HG03378 (cell line): Measurements from ENCODE around the gene PASD1.

Source experiments
- ATAC-seq: cut with Tn5 transposase; IDR thresholded peaks from one replicate; pipeline ENCODE4 v1.9.1; 2021; ENCODE audit warnings: mild to moderate bottlenecking, moderate library complexity; ENCODE audit not compliant: unreplicated experiment

PASD1 gene

GRCh38 chrX:151701071-151701470 is 137.6 kb downstream of the PASD1 start:
- ATAC-seq: no peak

- no peak for ATAC-seq
These were observed 138.1 kb downstream of the PASD1 start for GRCh38 chrX:151701531-151701930.

- ATAC-seq: no peak
These were observed 138.7 kb downstream of the PASD1 start for GRCh38 chrX:151702026-151702714.

- no peak for ATAC-seq
These were observed 139.4 kb downstream of the PASD1 start for GRCh38 chrX:151702741-151703340.

GRCh38 chrX:151703487-151703886 is 140.0 kb downstream of the PASD1 start:
- no peak for ATAC-seq

GRCh38 chrX:151704041-151704663 is 140.7 kb downstream of the PASD1 start:
- ATAC-seq: no peak

GRCh38 chrX:151708821-151709220 is 145.3 kb downstream of the PASD1 start:
- no peak for ATAC-seq

GRCh38 chrX:151710457-151710856 is 147.0 kb downstream of the PASD1 start:
- no peak for ATAC-seq

- no peak for ATAC-seq
These were observed 147.7 kb downstream of the PASD1 start for GRCh38 chrX:151711154-151711553.

- ATAC-seq: no peak
These were observed 148.3 kb downstream of the PASD1 start for GRCh38 chrX:151711787-151712186.

- ATAC-seq: no peak
These were observed 148.8 kb downstream of the PASD1 start for GRCh38 chrX:151712253-151712652.

- no peak for ATAC-seq
These were observed 150.4 kb downstream of the PASD1 start for GRCh38 chrX:151713849-151714248.

GRCh38 chrX:151714362-151714761 is 150.9 kb downstream of the PASD1 start:
- ATAC-seq: no peak

- no peak for ATAC-seq
These were observed 152.3 kb downstream of the PASD1 start, which contains the start of gene FATE1 for GRCh38 chrX:151715752-151716151. FATE1 (plus strand) TSS chrX:151716035; CDS start chrX:151716120, 85 bp downstream.

GRCh38 chrX:151722241-151722846 is 158.9 kb downstream of the PASD1 start:
- ATAC-seq: no peak

GRCh38 chrX:151723156-151723760 is 159.8 kb downstream of the PASD1 start:
- no peak for ATAC-seq

GRCh38 chrX:151724563-151725337 is 161.3 kb downstream of the PASD1 start:
- ATAC-seq: no peak

GRCh38 chrX:151725338-151725614 is 161.8 kb downstream of the PASD1 start:
- ATAC-seq: no peak
